Esophagus squamous epithelium (tissue), 4 donors: ENCODE results near the gene PIM2.

ENCODE experiments used
- CTCF ChIP-seq, 6 experiments: fragments of 450-650 bp in 4 of 6; fragments of 200-600 bp in 2 of 6; sonication (generic) in 2 of 6; IDR thresholded peaks; one replicate each; pipeline ENCODE4 v1.5.1; 2016 to 2019; ENCODE audit warnings: antibody characterized with exemption in 6 of 6, mild to moderate bottlenecking in 4 of 6, moderate library complexity in 4 of 6
- POLR2A ChIP-seq, 4 donors: fragments of 450-650 bp; IDR thresholded peaks; one replicate each; pipeline ENCODE4 v1.6.1; 2017; ENCODE audit warnings: antibody characterized with exemption in 4 of 4, mild to moderate bottlenecking in 4 of 4, moderate library complexity in 3 of 4

GRCh38 chrX:48919947-48920717, 1.3 kb upstream of the PIM2 start:
- no peak for TF ChIP-seq POLR2A (IDR thresholded peaks at IDR 0.05)
- no peak for TF ChIP-seq CTCF (IDR thresholded peaks at IDR 0.05)
